IMR-90 (cell line): ENCODE data around the gene PCSK2. TPM values are rescaled to one million over a fixed set of nuclear protein-coding genes. Genes with fewer than 3 reads are reported as not detected.

ENCODE experiments used
- ATAC-seq: fragments of 200-7000 bp; cut with Tn5 transposase; 2 replicates; pipeline ENCODE4 v1.9.1; 2020; ENCODE audit warnings: low read depth, mild to moderate bottlenecking, moderate library complexity
- BruUV-seq: library from RNA; stranded (reverse); fragments of 400-500 nt; replicated peaks from 2 replicates; lab custom pipeline; 2021; lab: Mats Ljungman, UMichigan
- CTCF ChIA-PET: fragments of 300-600 bp; formaldehyde crosslinking; extraction: SDS; loops from one replicate; lab custom pipeline; 2021; ENCODE audit warnings: antibody characterized with exemption; lab: Yijun Ruan, JAX
- POLR2A ChIA-PET: fragments of 300-600 bp; sonication (Branson Sonifier 250); formaldehyde crosslinking; loops from one replicate; lab custom pipeline; 2022; ENCODE audit warnings: antibody characterized with exemption; ENCODE audit not compliant: unreplicated experiment; lab: Charles Lee
- DNase-seq: peaks from one replicate; pipeline ENCODE4 v3.0.0; 2013
- H2AFZ ChIP-seq: replicated peaks from 2 replicates; pipeline ENCODE3; 2013; ENCODE audit warnings: low read length, mild to moderate bottlenecking; ENCODE audit not compliant: poor library complexity
- H2AK5ac ChIP-seq: 2 replicates; pipeline ENCODE4 v1.6.1; 2013; ENCODE audit warnings: low read depth, low read length, inconsistent platforms
- H2AK9ac ChIP-seq: replicated peaks from 2 replicates; pipeline ENCODE3; 2013; ENCODE audit warnings: mild to moderate bottlenecking, low read depth, low read length, moderate library complexity; ENCODE audit not compliant: poor library complexity
- H2BK120ac ChIP-seq: 2 replicates; pipeline ENCODE4 v1.6.1; 2013; ENCODE audit warnings: low read depth, low read length, inconsistent platforms
- H2BK15ac ChIP-seq: 3 replicates; pipeline ENCODE4 v1.6.1; 2013; ENCODE audit warnings: low read depth, low read length, inconsistent platforms
- H2BK20ac ChIP-seq: 2 replicates; pipeline ENCODE4 v1.6.1; 2013; ENCODE audit warnings: low read depth, mild to moderate bottlenecking, inconsistent platforms, low read length, moderate library complexity
- H2BK5ac ChIP-seq: 2 replicates; pipeline ENCODE4 v1.6.1; 2013; ENCODE audit warnings: mild to moderate bottlenecking, low read depth, low read length, inconsistent platforms; ENCODE audit not compliant: poor library complexity, severe bottlenecking
- H3K14ac ChIP-seq: replicated peaks from 2 replicates; pipeline ENCODE4 v1.6.1; 2013; ENCODE audit warnings: low read depth, low read length, inconsistent platforms
- H3K18ac ChIP-seq: 2 replicates; pipeline ENCODE4 v1.6.1; 2013; ENCODE audit warnings: low read depth, low read length, control low read depth
- H3K23ac ChIP-seq: 2 replicates; pipeline ENCODE4 v1.6.1; 2013; ENCODE audit warnings: low read depth, low read length, inconsistent platforms
- H3K27ac ChIP-seq: 2 replicates; pipeline ENCODE4 v1.5.1; 2013; ENCODE audit warnings: mild to moderate bottlenecking, control low read depth, low read length; ENCODE audit not compliant: insufficient read depth
- H3K27me3 ChIP-seq: 2 replicates; pipeline ENCODE4 v1.6.1; 2013; ENCODE audit warnings: low read length; ENCODE audit not compliant: control insufficient read depth, insufficient read depth
- H3K36me3 ChIP-seq: 2 replicates; pipeline ENCODE4 v1.6.1; 2013; ENCODE audit warnings: low read length, mixed read lengths; ENCODE audit not compliant: control insufficient read depth, insufficient read depth
- H3K4ac ChIP-seq: 2 replicates; pipeline ENCODE4 v1.6.1; 2013; ENCODE audit warnings: low read depth, low read length, inconsistent platforms
- H3K4me1 ChIP-seq: 2 replicates; pipeline ENCODE4 v1.6.1; 2013; ENCODE audit warnings: low read length, mixed read lengths; ENCODE audit not compliant: control insufficient read depth, insufficient read depth
- H3K4me2 ChIP-seq: 2 replicates; pipeline ENCODE4 v1.6.1; 2013; ENCODE audit warnings: low read depth, mild to moderate bottlenecking, control low read depth, low read length, moderate library complexity
- H3K4me3 ChIP-seq: 2 replicates; pipeline ENCODE4 v1.5.1; 2013; ENCODE audit warnings: low read depth, mild to moderate bottlenecking, control low read depth, low read length, moderate library complexity; ENCODE audit not compliant: insufficient read depth
- H3K56ac ChIP-seq: 2 replicates; pipeline ENCODE4 v1.6.1; 2013; ENCODE audit warnings: low read length, inconsistent platforms; ENCODE audit not compliant: insufficient read depth; ENCODE audit errors: extremely low read depth
- H3K79me1 ChIP-seq, 2 experiments: 2 replicates each; pipeline ENCODE4 v1.6.1; 2013; ENCODE audit warnings: low read length in 2 of 2, inconsistent platforms in 1 of 2, low read depth in 1 of 2
- H3K9ac ChIP-seq: 2 replicates; pipeline ENCODE4 v1.6.1; 2013; ENCODE audit warnings: low read depth, low read length, control low read depth
- H3K9me1 ChIP-seq: 2 replicates; pipeline ENCODE4 v1.6.1; 2013; ENCODE audit warnings: low read length, inconsistent platforms; ENCODE audit not compliant: insufficient read depth
- H3K9me3 ChIP-seq: 2 replicates; pipeline ENCODE4 v1.6.1; 2013; ENCODE audit warnings: low read length; ENCODE audit not compliant: control insufficient read depth, insufficient read depth
- H4K20me1 ChIP-seq: 2 replicates; pipeline ENCODE4 v1.6.1; 2013; ENCODE audit warnings: low read length, inconsistent platforms; ENCODE audit not compliant: insufficient read depth
- H4K5ac ChIP-seq: 2 replicates; pipeline ENCODE4 v1.6.1; 2013; ENCODE audit warnings: mild to moderate bottlenecking, low read depth, low read length, control low read depth
- H4K8ac ChIP-seq, 2 experiments: 2 replicates each; pipeline ENCODE4 v1.6.1; 2013; ENCODE audit warnings: low read depth in 2 of 2, low read length in 2 of 2, control low read depth in 1 of 2, inconsistent platforms in 1 of 2
- H4K91ac ChIP-seq: 2 replicates; pipeline ENCODE4 v1.6.1; 2013; ENCODE audit warnings: low read depth, low read length, inconsistent platforms; ENCODE audit not compliant: insufficient read depth
- BHLHE40 ChIP-seq: fragments of 150-350 bp; IDR thresholded peaks from 2 replicates; pipeline ENCODE4 v1.6.1; 2016; ENCODE audit warnings: mild to moderate bottlenecking, low read depth, low read length
- CEBPB ChIP-seq: IDR thresholded peaks from 2 replicates; pipeline ENCODE4 v1.6.1; 2012; ENCODE audit warnings: low read depth, low read length, improper control_type of control experiment
- CHD1 ChIP-seq: IDR thresholded peaks from 2 replicates; pipeline ENCODE4 v1.6.1; 2012; ENCODE audit warnings: low read depth, low read length, improper control_type of control experiment
- FOS ChIP-seq: fragments of 150-350 bp; IDR thresholded peaks from 2 replicates; pipeline ENCODE4 v1.6.1; 2016; ENCODE audit warnings: low read depth, low read length
- MAFK ChIP-seq: IDR thresholded peaks from 2 replicates; pipeline ENCODE4 v1.6.1; 2012; ENCODE audit warnings: low read depth, low read length, improper control_type of control experiment
- MAZ ChIP-seq: IDR thresholded peaks from 2 replicates; pipeline ENCODE4 v1.6.1; 2012; ENCODE audit warnings: low read depth, mild to moderate bottlenecking, low read length, improper control_type of control experiment, moderate library complexity, borderline replicate concordance
- NFE2L2 ChIP-seq: fragments of 150-350 bp; IDR thresholded peaks from 2 replicates; pipeline ENCODE4 v1.6.1; 2016; ENCODE audit warnings: low read depth, mild to moderate bottlenecking, low read length
- POLR2A ChIP-seq: IDR thresholded peaks from 2 replicates; pipeline ENCODE4 v1.6.1; 2012; ENCODE audit warnings: mild to moderate bottlenecking, low read depth, low read length
- RAD21 ChIP-seq: IDR thresholded peaks from 2 replicates; pipeline ENCODE4 v1.6.1; 2012; ENCODE audit warnings: low read length, improper control_type of control experiment
- RCOR1 ChIP-seq: IDR thresholded peaks from 2 replicates; pipeline ENCODE4 v1.6.1; 2012; ENCODE audit warnings: mild to moderate bottlenecking, low read length, improper control_type of control experiment; ENCODE audit not compliant: insufficient replicate concordance
- RFX5 ChIP-seq: IDR thresholded peaks from 2 replicates; pipeline ENCODE4 v1.8.0; 2012; ENCODE audit warnings: low read depth, mild to moderate bottlenecking, low read length, moderate library complexity
- WGBS, 2 experiments: methylation state at CpG; one replicate each; pipeline versions ENCODE4 v1.1.5 to v1.1.7; 2013; ENCODE audit warnings: missing lambda C conversion rate in 2 of 2; ENCODE audit not compliant: insufficient read length in 1 of 2; ENCODE audit errors: extremely low coverage in 2 of 2; 5-methylcytosine and 5-hydroxymethylcytosine counted together
- dilution Hi-C: fragments of 300-500 bp; cut with HindIII; formaldehyde crosslinking; loops from one replicate; pipeline ENCODE4 v1.14.3; 2018; ENCODE audit warnings: low sequenced_read_pairs; ENCODE audit not compliant: unreplicated experiment
- in situ Hi-C: fragments of 300-500 bp; cut with MboI; formaldehyde crosslinking; loops from 3 replicates; pipeline ENCODE4 v1.14.3; 2019; ENCODE audit warnings: low sequenced_read_pairs, inconsistent platforms, mixed read lengths
- intact Hi-C: fragments of 100-400 bp; cut with micrococcal nuclease; formaldehyde crosslinking; loops from 2 replicates; pipeline ENCODE4 v1.10.0; 2022
- polyA plus RNA-seq, 3 experiments: library from polyadenylated mRNA; depleted of rRNA; stranded (reverse); fragments of >200 nt; gene quantifications; 2 replicates each; pipeline ENCODE4 v1.2.3, GENCODE V29; 2012; ENCODE audit warnings: low replicate concordance in 1 of 3
- total RNA-seq: library from RNA; depleted of rRNA; stranded (reverse); fragments of >200 nt; gene quantifications from 2 replicates; pipeline ENCODE4 v1.2.3, GENCODE V29; 2012
- TF ChIP-seq, protein P1 (sequence below): conservative IDR thresholded peaks from 2 replicates; pipeline ENCODE4 v1.5.1; 2012; ENCODE audit warnings: mild to moderate bottlenecking, low read depth, low read length, improper control_type of control experiment
- TF ChIP-seq, protein P2 (sequence below): fragments of 150-350 bp; IDR thresholded peaks from 2 replicates; pipeline ENCODE4 v1.6.1; 2016; ENCODE audit warnings: low read depth, mild to moderate bottlenecking, low read length, moderate library complexity, borderline replicate concordance
- TF ChIP-seq, protein P3 (sequence below): fragments of 150-350 bp; IDR thresholded peaks from 2 replicates; pipeline ENCODE4 v1.6.1; 2017; ENCODE audit warnings: mild to moderate bottlenecking, antibody characterized with exemption, low read length, low read depth

Gene PCSK2
- total and polyA plus RNA-seq, 2 of the 4 experiments (the other 2 are of a cell fraction): not detected

DNA sequence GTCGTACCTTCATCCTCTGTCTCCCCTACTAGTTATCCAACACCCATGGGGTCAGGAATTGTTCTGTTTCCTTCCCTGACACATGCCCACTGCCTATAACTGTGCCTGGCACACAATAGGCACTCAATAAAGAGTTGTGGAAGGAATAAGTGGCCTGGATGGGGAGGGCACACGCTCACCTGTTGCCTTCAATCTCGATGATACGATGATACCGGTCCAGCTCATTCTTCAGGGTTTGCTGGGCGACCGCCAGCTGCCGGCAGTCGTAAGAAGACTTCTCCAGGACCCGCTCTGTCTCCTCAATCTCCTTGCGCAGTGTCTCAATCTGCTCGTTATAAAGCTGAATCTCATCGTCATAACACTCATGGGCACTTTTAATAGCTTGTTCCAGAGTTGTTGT lies 271.8 kb downstream of the PCSK2 start:
- Histone ChIP-seq H2AK9ac (no peak overlapping the region), H3K56ac (no peak overlapping the region), H2BK20ac (no peak overlapping the region; the same call in 1 of the 2 replicates), H3K27ac (no peak overlapping the region), H3K4me3 (no peak overlapping the region), H3K18ac (no peak overlapping the region), H4K5ac (no peak overlapping the region), H2BK120ac (no peak overlapping the region), H4K91ac (no peak overlapping the region), H3K79me1 (no peaks in the 10 kb centered on the region), H2AK5ac (peak overlapping the region; percentile 10; the same call in 1 of the 2 replicates), H3K27me3 (peaks cover 18% of the 10 kb centered on the region), H3K23ac (no peak overlapping the region), H4K8ac (no peak overlapping the region), H3K4me2 (peak overlapping the region; percentile 40; the same call in 1 of the 2 replicates), H3K14ac (no peak overlapping the region), H3K4ac (no peak overlapping the region), H3K36me3 (no peaks in the 10 kb centered on the region), H4K20me1 (no peaks in the 10 kb centered on the region), H3K9me3 (no peaks in the 10 kb centered on the region), H3K9ac (no peak overlapping the region), H3K9me1 (0 out of 2 replicates have a peak, but pooled peaks cover 2% of the 10 kb centered on the region), H2BK15ac (0 out of 3 replicates have a peak overlapping the region, but pooled peaks have one; percentile 4), H2BK5ac (no peak overlapping the region), H3K4me1 (peaks cover 4% of the 10 kb centered on the region; the same call in 1 of the 2 replicates), H2AFZ (peak overlapping the region; percentile 2)
- CTCF ChIA-PET: interaction anchor here (0.5 to 1.0 kb wide), 7 partner anchors 10 to 981 kb away, joined by 3 to 8 read pairs (median 3); partner anchors contain the start of gene BFSP1
- in situ Hi-C loops: no loop called here
- TF ChIP-seq, protein P1, sequence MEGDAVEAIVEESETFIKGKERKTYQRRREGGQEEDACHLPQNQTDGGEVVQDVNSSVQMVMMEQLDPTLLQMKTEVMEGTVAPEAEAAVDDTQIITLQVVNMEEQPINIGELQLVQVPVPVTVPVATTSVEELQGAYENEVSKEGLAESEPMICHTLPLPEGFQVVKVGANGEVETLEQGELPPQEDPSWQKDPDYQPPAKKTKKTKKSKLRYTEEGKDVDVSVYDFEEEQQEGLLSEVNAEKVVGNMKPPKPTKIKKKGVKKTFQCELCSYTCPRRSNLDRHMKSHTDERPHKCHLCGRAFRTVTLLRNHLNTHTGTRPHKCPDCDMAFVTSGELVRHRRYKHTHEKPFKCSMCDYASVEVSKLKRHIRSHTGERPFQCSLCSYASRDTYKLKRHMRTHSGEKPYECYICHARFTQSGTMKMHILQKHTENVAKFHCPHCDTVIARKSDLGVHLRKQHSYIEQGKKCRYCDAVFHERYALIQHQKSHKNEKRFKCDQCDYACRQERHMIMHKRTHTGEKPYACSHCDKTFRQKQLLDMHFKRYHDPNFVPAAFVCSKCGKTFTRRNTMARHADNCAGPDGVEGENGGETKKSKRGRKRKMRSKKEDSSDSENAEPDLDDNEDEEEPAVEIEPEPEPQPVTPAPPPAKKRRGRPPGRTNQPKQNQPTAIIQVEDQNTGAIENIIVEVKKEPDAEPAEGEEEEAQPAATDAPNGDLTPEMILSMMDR: no peak
- no peak for TF ChIP-seq RAD21
- no peak for TF ChIP-seq MAZ
- TF ChIP-seq RCOR1: no peak
- no peak for TF ChIP-seq BHLHE40
- no peak for TF ChIP-seq POLR2A
- TF ChIP-seq, protein P2, sequence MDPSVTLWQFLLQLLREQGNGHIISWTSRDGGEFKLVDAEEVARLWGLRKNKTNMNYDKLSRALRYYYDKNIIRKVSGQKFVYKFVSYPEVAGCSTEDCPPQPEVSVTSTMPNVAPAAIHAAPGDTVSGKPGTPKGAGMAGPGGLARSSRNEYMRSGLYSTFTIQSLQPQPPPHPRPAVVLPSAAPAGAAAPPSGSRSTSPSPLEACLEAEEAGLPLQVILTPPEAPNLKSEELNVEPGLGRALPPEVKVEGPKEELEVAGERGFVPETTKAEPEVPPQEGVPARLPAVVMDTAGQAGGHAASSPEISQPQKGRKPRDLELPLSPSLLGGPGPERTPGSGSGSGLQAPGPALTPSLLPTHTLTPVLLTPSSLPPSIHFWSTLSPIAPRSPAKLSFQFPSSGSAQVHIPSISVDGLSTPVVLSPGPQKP: no peak
- TF ChIP-seq, protein P3, sequence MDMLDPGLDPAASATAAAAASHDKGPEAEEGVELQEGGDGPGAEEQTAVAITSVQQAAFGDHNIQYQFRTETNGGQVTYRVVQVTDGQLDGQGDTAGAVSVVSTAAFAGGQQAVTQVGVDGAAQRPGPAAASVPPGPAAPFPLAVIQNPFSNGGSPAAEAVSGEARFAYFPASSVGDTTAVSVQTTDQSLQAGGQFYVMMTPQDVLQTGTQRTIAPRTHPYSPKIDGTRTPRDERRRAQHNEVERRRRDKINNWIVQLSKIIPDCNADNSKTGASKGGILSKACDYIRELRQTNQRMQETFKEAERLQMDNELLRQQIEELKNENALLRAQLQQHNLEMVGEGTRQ: no peak
- TF ChIP-seq NFE2L2: no peak
- TF ChIP-seq MAFK: no peak
- no peak for TF ChIP-seq CHD1
- TF ChIP-seq FOS: no peak
- no peak for TF ChIP-seq CEBPB
- no peak for TF ChIP-seq RFX5
- POLR2A ChIA-PET: interaction anchor here (0.6 kb wide), 2 partner anchors 71 to 496 kb away, joined by 3 to 4 read pairs; partner anchors contain the start of gene DSTN
- DNase-seq (no peak), ATAC-seq (no peak)
- dilution Hi-C loops: no loop called here
- intact Hi-C loops: loop anchor here (5.0 kb wide), 1 partner anchor 696 kb away; no protein-coding TSS in a partner anchor
- BruUV-seq: no TSS peak
- 75% methylated on average over 5 of the region's 13 CpGs; no CpG with 5 or more reads in 1 of the 2 experiments for WGBS, 2 experiments
